ENCODE results near the gene CIB4. TPM values are rescaled to one million over a fixed set of nuclear protein-coding genes. Genes with fewer than 3 reads are reported as not detected.
"Not testable (repeated sequence)": the region's sequence is repeated elsewhere in the genome, so short reads cannot be mapped to it uniquely, and the experiment has no call there.

The CIB4 gene
- total RNA-seq, 1 donor from 2014 or later = not detected

GRCh38 chr2:26660363-26660962 lies 19.3 kb upstream of the CIB4 start:
- DNase-seq (ENCODE audit: low read depth) = no peak
- TF ChIP-seq, protein P1, sequence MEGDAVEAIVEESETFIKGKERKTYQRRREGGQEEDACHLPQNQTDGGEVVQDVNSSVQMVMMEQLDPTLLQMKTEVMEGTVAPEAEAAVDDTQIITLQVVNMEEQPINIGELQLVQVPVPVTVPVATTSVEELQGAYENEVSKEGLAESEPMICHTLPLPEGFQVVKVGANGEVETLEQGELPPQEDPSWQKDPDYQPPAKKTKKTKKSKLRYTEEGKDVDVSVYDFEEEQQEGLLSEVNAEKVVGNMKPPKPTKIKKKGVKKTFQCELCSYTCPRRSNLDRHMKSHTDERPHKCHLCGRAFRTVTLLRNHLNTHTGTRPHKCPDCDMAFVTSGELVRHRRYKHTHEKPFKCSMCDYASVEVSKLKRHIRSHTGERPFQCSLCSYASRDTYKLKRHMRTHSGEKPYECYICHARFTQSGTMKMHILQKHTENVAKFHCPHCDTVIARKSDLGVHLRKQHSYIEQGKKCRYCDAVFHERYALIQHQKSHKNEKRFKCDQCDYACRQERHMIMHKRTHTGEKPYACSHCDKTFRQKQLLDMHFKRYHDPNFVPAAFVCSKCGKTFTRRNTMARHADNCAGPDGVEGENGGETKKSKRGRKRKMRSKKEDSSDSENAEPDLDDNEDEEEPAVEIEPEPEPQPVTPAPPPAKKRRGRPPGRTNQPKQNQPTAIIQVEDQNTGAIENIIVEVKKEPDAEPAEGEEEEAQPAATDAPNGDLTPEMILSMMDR (IDR thresholded peaks at IDR 0.05; ENCODE audit: insufficient read depth, low read length, poor library complexity, severe bottlenecking) = no peak
- Histone ChIP-seq H3K4me3 (ENCODE audit: low read depth, low read length) (no peak overlapping the region), H3K27me3 (ENCODE audit: control insufficient read depth, insufficient read depth, low read length) (no peaks in the 10 kb centered on the region), H3K36me3 (ENCODE audit: control insufficient read depth, insufficient read depth, low read length) (no peaks in the 10 kb centered on the region)

GRCh38 chr2:26658691-26659346 lies 17.7 kb upstream of the CIB4 start:
- peaks cover 2% of the 10 kb centered on the region for H3K27me3 ChIP-seq (ENCODE audit: control insufficient read depth, insufficient read depth, low read length)
- DNase-seq (ENCODE audit: low read depth) = no peak
- H3K36me3 ChIP-seq (ENCODE audit: control insufficient read depth, insufficient read depth, low read length) = no peaks in the 10 kb centered on the region
- TF ChIP-seq, protein P1 (IDR thresholded peaks at IDR 0.05; ENCODE audit: insufficient read depth, low read length, poor library complexity, severe bottlenecking) = no peak
- H3K4me3 ChIP-seq (ENCODE audit: low read depth, low read length) = no peak overlapping the region

- TF ChIP-seq, protein P1 (IDR thresholded peaks at IDR 0.05; ENCODE audit: insufficient read depth, low read length, poor library complexity, severe bottlenecking) = no peak
- Histone ChIP-seq H3K27me3 (ENCODE audit: control insufficient read depth, insufficient read depth, low read length) (peaks cover 4% of the 10 kb centered on the region), H3K4me3 (ENCODE audit: low read depth, low read length) (no peak overlapping the region), H3K36me3 (ENCODE audit: control insufficient read depth, insufficient read depth, low read length) (no peaks in the 10 kb centered on the region)
- no peak for DNase-seq (ENCODE audit: low read depth)
These were observed 16.1 kb upstream of the CIB4 start for GRCh38 chr2:26657265-26657664.

DNA sequence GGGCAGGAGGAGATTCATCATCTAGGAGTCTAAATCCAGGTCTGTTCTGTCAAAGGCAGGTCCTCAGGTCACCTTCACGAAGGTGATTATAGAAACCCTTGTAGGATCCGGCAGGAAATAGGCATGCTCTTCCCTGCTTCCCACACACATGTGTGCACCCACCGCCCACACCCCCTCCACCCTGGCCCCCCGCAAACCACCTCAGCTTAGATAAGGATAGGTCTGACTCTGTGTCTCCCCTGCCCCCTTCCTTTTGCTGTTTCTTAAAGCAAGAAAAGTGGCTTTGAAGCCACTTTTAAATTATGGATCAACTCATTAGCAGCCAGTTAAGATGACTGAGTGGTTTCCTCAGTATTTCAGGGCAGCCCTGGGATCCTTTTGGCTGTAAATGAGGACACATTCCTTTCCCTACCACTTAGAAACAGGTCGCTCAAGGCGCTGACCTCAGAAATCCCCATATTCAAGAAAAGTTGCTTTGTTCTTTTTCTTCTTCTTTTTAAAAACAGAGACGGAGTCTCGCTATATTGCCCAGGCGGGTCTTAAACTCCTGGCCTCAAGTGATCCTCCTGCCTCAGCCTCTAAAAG lies 14.5 kb upstream of the CIB4 start:
- DNase-seq (ENCODE audit: low read depth) = no peak
- no peak overlapping the region for H3K4me3 ChIP-seq (ENCODE audit: low read depth, low read length)
- TF ChIP-seq, protein P1 (IDR thresholded peaks at IDR 0.05; ENCODE audit: insufficient read depth, low read length, poor library complexity, severe bottlenecking) = no peak
- H3K36me3 ChIP-seq (ENCODE audit: control insufficient read depth, insufficient read depth, low read length) = no peaks in the 10 kb centered on the region
- H3K27me3 ChIP-seq (ENCODE audit: control insufficient read depth, insufficient read depth, low read length) = peaks cover 6% of the 10 kb centered on the region

DNA sequence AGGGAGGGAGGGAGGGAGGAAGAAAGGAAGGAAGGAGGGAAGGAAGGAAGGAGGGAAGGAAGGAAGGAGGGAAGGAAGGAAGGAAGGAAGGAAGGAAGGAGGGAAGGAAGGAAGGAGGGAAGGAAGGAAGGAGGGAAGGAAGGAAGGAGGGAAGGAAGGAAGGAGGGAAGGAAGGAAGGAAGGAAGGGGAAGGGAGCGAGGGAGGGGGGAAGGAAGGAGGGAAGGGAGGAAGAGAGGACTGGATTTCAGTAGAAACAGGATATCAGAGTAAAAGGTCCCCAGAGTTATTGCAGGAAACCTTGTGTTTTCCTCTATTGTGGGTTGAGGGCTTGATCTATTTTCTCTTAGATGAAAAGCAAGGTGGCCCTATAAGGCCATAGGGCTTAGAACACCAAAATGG lies 14.0 kb upstream of the CIB4 start:
- not testable (repeated sequence) for H3K4me3 ChIP-seq (ENCODE audit: low read depth, low read length); DNase-seq (ENCODE audit: low read depth); H3K27me3 ChIP-seq (ENCODE audit: control insufficient read depth, insufficient read depth, low read length); H3K36me3 ChIP-seq (ENCODE audit: control insufficient read depth, insufficient read depth, low read length)

GRCh38 chr2:26654061-26654340 lies 12.8 kb upstream of the CIB4 start:
- DNase-seq (ENCODE audit: low read depth) = no peak
- TF ChIP-seq, protein P1 (IDR thresholded peaks at IDR 0.05; ENCODE audit: insufficient read depth, low read length, poor library complexity, severe bottlenecking) = no peak
- Histone ChIP-seq H3K36me3 (ENCODE audit: control insufficient read depth, insufficient read depth, low read length) (no peaks in the 10 kb centered on the region), H3K27me3 (ENCODE audit: control insufficient read depth, insufficient read depth, low read length) (peaks cover 10% of the 10 kb centered on the region), H3K4me3 (ENCODE audit: low read depth, low read length) (no peak overlapping the region)
